Naive thymus-derived CD4-positive, alpha-beta T cell (primary cell): ENCODE data around the gene PLAAT4. TPM values are rescaled to one million over a fixed set of nuclear protein-coding genes. Genes with fewer than 3 reads are reported as not detected.

Experiments
- ATAC-seq: fragments of 150-1000 bp; cut with Tn5 transposase; 2 replicates; pipeline ENCODE4 v1.10.0; 2021; ENCODE audit warnings: mild to moderate bottlenecking, moderate library complexity
- CTCF ChIA-PET: fragments of 350-600 bp; sonication (Branson Sonifier 250); formaldehyde crosslinking; loops from one replicate; lab custom pipeline; 2021; ENCODE audit warnings: antibody characterized with exemption; lab: Charles Lee
- POLR2A ChIA-PET: fragments of 350-600 bp; sonication (Branson Sonifier 250); formaldehyde crosslinking; loops from one replicate; lab custom pipeline; 2021; ENCODE audit warnings: antibody characterized with exemption, inconsistent platforms; lab: Charles Lee
- DNase-seq, 9 donors: peaks; one replicate each; pipeline versions ENCODE4 v3.0.0 to v3.0.0-alpha.2; 2020 to 2022; ENCODE audit warnings: mixed read lengths in 1 of 9
- H3K27ac ChIP-seq: one replicate; pipeline ENCODE4 v1.7.0; 2013; ENCODE audit warnings: mild to moderate bottlenecking, low read depth, low read length, moderate library complexity
- H3K27me3 ChIP-seq, 2 donors: one replicate each; pipeline ENCODE4 v1.7.0; 2013; ENCODE audit warnings: low read length in 2 of 2, mild to moderate bottlenecking in 2 of 2, moderate library complexity in 2 of 2; ENCODE audit not compliant: control insufficient read depth in 2 of 2, insufficient read depth in 2 of 2
- H3K36me3 ChIP-seq, 3 experiments: 1 replicate in 2 of 3; 2 replicates in 1 of 3; pipeline ENCODE4 v1.7.0; 2013; ENCODE audit warnings: low read length in 3 of 3, mild to moderate bottlenecking in 3 of 3, moderate library complexity in 1 of 3; ENCODE audit not compliant: insufficient read depth in 3 of 3, control insufficient read depth in 2 of 3
- H3K4me1 ChIP-seq, 2 donors: one replicate each; pipeline ENCODE4 v1.7.0; 2013; ENCODE audit warnings: low read length in 2 of 2, mild to moderate bottlenecking in 2 of 2, moderate library complexity in 1 of 2; ENCODE audit not compliant: control insufficient read depth in 2 of 2, insufficient read depth in 2 of 2
- H3K4me3 ChIP-seq: 2 replicates; pipeline ENCODE4 v1.7.0; 2013; ENCODE audit warnings: mild to moderate bottlenecking, low read length
- H3K9me3 ChIP-seq, 3 experiments: 1 replicate in 2 of 3; 2 replicates in 1 of 3; pipeline ENCODE4 v1.7.0; 2013; ENCODE audit warnings: low read length in 3 of 3; ENCODE audit not compliant: control insufficient read depth in 2 of 3
- H3K27ac Mint-ChIP-seq, 9 donors: one replicate each; pipeline ENCODE4 v1.8.0; 2020 to 2022; ENCODE audit warnings: mixed read lengths in 9 of 9, mild to moderate bottlenecking in 8 of 9, moderate library complexity in 5 of 9, inconsistent platforms in 2 of 9
- H3K27me3 Mint-ChIP-seq, 5 donors: one replicate each; pipeline ENCODE4 v1.8.0; 2021 to 2022; ENCODE audit warnings: mixed read lengths in 5 of 5, mild to moderate bottlenecking in 1 of 5
- H3K36me3 Mint-ChIP-seq, 5 donors: one replicate each; pipeline ENCODE4 v1.8.0; 2020 to 2022; ENCODE audit warnings: mixed read lengths in 5 of 5, mild to moderate bottlenecking in 3 of 5, inconsistent platforms in 1 of 5
- H3K4me1 Mint-ChIP-seq, 7 donors: one replicate each; pipeline ENCODE4 v1.8.0; 2020 to 2022; ENCODE audit warnings: mixed read lengths in 7 of 7, mild to moderate bottlenecking in 3 of 7, inconsistent platforms in 1 of 7
- H3K4me3 Mint-ChIP-seq, 10 donors: one replicate each; pipeline ENCODE4 v1.8.0; 2020 to 2022; ENCODE audit warnings: mild to moderate bottlenecking in 10 of 10, mixed read lengths in 10 of 10, moderate library complexity in 6 of 10, inconsistent platforms in 2 of 10
- H3K9me3 Mint-ChIP-seq, 11 donors: one replicate each; pipeline ENCODE4 v1.8.0; 2020 to 2022; ENCODE audit warnings: mixed read lengths in 11 of 11, mild to moderate bottlenecking in 4 of 11, inconsistent platforms in 1 of 11, moderate library complexity in 1 of 11
- intact Hi-C, 2 donors: fragments of 100-400 bp; cut with micrococcal nuclease; formaldehyde crosslinking; loops; one replicate each; pipeline ENCODE4 v1.15.1; 2023
- polyA plus RNA-seq, 2 donors: library from polyadenylated mRNA; unstranded; fragments of 300-500 nt; fragmentation: Illumina TruSeq; gene quantifications; one replicate each; pipeline ENCODE4 v1.2.3, GENCODE V29; 2021
- total RNA-seq, 6 experiments: library from RNA in 5 of 6; stranded (reverse) in 5 of 6; gene quantifications; 1 replicate in 5 of 6; 2 replicates in 1 of 6; pipeline ENCODE4 v1.2.3 and lab custom pipeline; 2021 to 2026

Gene PLAAT4
- total and polyA plus RNA-seq, 7 experiments from 2014 or later, result 96.2 to 468 (median 132) TPM

DNA sequence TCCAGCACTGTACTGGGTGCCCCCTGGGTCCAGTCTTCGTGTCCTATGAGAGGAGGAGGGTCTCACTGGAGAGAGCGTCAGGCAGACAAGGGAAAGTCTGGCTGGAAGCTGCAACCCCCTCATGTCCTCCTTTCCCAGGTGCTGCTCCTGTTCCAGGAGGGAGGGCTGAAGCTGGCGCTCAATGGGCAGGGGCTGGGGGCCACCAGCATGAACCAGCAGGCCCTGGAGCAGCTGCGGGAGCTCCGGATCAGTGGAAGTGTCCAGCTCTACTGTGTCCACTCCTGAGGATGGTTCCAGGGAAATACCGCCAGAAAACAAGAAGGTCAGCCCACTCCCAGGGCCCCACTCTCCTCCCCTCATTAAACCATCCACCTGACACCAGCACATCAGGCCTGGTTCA lies 20.5 kb upstream of the PLAAT4 start:
- peaks cover 4 to 15% (median 8%) of the 10 kb centered on the region in 7 donors for H3K4me1 Mint-ChIP-seq
- ChIA-PET POLR2A (interaction anchor here (1.2 kb wide), 1 partner anchor 75 kb away, joined by 3 read pairs; no protein-coding TSS in a partner anchor), CTCF (interaction anchor here (1.3 kb wide), 1 partner anchor 37 kb away, joined by 4 read pairs; no protein-coding TSS in a partner anchor)
- DNase-seq, result no peak
- no peak overlapping the region for H3K27ac Mint-ChIP-seq
- no peak for ATAC-seq
- Histone ChIP-seq H3K27ac (no peak overlapping the region), H3K4me1 (peaks cover 0 to 12% of the 10 kb centered on the region in 2 donors), H3K27me3 (no peaks in the 10 kb centered on the region), H3K36me3 (no peaks in the 10 kb centered on the region), H3K9me3 (no peaks in the 10 kb centered on the region), H3K4me3 (no peak overlapping the region)
- intact Hi-C loops, result no loop called here
- peaks cover 0 to 4% (median 0%) of the 10 kb centered on the region in 5 donors for H3K36me3 Mint-ChIP-seq
- H3K9me3 Mint-ChIP-seq, result peaks cover 0 to 6% (median 2%) of the 10 kb centered on the region in 11 donors
- no peak overlapping the region for H3K4me3 Mint-ChIP-seq
- peaks cover 0 to 3% (median 0%) of the 10 kb centered on the region in 5 donors for H3K27me3 Mint-ChIP-seq

DNA sequence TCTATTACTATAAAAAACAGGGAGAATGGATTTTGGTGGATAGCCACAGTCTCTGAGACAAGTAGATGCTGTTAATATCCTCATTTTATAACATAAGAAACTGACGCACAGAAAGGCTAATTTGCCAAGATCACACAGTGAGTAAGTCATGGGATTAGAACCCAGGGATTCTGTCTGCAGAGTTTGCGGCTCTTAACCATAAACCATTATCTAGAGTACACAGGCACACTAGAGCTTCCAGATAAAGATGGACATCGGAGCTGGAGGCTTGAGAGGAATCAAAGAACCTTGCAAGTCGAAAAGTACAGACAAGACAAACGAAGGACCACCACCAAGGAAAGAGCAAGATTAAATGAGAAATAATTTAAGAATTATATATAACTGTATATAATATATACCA lies 19.5 kb upstream of the PLAAT4 start:
- H3K36me3 ChIP-seq, result no peaks in the 10 kb centered on the region
- H3K27me3 Mint-ChIP-seq, result peaks cover 0 to 5% (median 0%) of the 10 kb centered on the region in 5 donors
- peaks cover 0 to 6% (median 2%) of the 10 kb centered on the region in 11 donors for H3K9me3 Mint-ChIP-seq
- no peak overlapping the region for H3K4me3 Mint-ChIP-seq
- peaks cover 7 to 15% (median 8%) of the 10 kb centered on the region in 7 donors for H3K4me1 Mint-ChIP-seq
- DNase-seq (no peak), ATAC-seq (no peak)
- H3K27ac ChIP-seq, result no peak overlapping the region
- peaks cover 0 to 4% (median 0%) of the 10 kb centered on the region in 5 donors for H3K36me3 Mint-ChIP-seq
- POLR2A ChIA-PET, result no interaction called here
- H3K4me3 ChIP-seq, result no peak overlapping the region
- intact Hi-C loops, result no loop called here
- H3K9me3 ChIP-seq, result no peaks in the 10 kb centered on the region
- no peaks in the 10 kb centered on the region for H3K27me3 ChIP-seq
- CTCF ChIA-PET, result interaction anchor here (0.6 kb wide), 1 partner anchor 199 kb away, joined by 5 read pairs; no protein-coding TSS in a partner anchor
- peaks cover 0 to 12% of the 10 kb centered on the region in 2 donors for H3K4me1 ChIP-seq
- no peak overlapping the region for H3K27ac Mint-ChIP-seq

DNA sequence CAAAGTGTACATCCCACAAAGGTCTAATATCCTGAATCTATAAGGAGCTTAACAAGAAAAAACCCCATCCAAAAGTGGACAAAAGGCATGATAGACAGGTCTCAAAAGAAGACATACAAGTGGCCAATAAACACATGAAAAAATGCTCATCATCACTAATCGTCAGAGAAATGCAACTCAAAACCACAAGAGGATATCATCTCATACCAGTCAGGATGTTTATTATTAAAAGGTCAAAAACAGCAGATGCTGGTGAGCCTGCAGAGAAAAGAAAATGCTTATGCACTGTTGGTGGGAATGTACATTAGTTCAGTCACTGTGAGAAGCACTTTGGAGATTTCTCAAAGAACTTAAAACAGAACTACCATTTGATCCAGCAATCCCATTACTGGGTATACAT lies 18.1 kb upstream of the PLAAT4 start:
- POLR2A ChIA-PET, result interaction anchor here (0.8 kb wide), 1 partner anchor 19 kb away, joined by 3 read pairs; no protein-coding TSS in a partner anchor
- peak overlapping the region in 1 of 9 donors; percentile 40 for H3K27ac Mint-ChIP-seq
- H3K27ac ChIP-seq, result no peak overlapping the region

DNA sequence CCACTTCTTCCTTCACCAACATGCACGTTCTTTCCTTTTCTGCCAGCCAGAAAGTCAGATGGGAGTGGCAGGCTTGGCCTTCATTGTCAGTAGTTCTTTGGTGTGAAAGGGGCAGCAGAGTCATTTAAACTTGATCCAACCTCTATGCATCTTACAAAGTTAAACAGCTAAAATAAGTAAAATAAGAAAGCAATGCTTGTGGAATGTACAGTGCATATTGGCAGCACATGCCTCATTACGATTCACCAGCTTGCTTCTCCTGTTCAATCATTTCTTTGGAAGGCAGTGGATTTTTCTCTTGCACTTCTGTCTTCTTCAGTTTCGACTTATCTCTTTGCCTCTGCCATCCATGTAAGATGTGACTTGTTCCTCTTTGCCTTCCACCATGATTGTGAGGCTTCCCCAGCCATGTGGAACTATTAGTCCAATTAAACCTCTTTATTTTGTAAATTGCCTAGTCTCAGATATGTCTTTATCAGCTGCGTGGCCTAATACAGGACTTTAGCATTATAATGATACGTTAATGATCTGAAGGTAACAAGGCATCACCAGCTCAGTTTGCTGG lies 15.9 kb upstream of the PLAAT4 start:
- Mint-ChIP-seq H3K4me3 (no peak overlapping the region), H3K4me1 (peaks cover 7 to 15% (median 8%) of the 10 kb centered on the region in 7 donors), H3K27ac (peak overlapping the region in 1 of 9 donors; percentile 6), H3K9me3 (peaks cover 0 to 11% (median 4%) of the 10 kb centered on the region in 11 donors), H3K27me3 (peaks cover 0 to 18% (median 0%) of the 10 kb centered on the region in 5 donors), H3K36me3 (peaks cover 0 to 11% (median 4%) of the 10 kb centered on the region in 5 donors)
- DNase-seq (no peak), ATAC-seq (no peak)
- POLR2A ChIA-PET, result interaction anchor here (0.5 to 1.0 kb wide), 3 partner anchors 9 to 153 kb away, joined by 3 to 4 read pairs (median 3); no protein-coding TSS in a partner anchor
- Histone ChIP-seq H3K9me3 (no peaks in the 10 kb centered on the region), H3K4me3 (no peak overlapping the region), H3K27ac (no peak overlapping the region), H3K36me3 (no peaks in the 10 kb centered on the region), H3K4me1 (peaks cover 0 to 12% of the 10 kb centered on the region in 2 donors), H3K27me3 (no peaks in the 10 kb centered on the region)
- CTCF ChIA-PET, result no interaction called here
- intact Hi-C loops, result no loop called here

More for the DNA sequence above, 18.1 kb upstream of the PLAAT4 start:
- Mint-ChIP-seq H3K27me3 (peaks cover 0 to 14% (median 0%) of the 10 kb centered on the region in 5 donors), H3K4me1 (peaks cover 7 to 15% (median 8%) of the 10 kb centered on the region in 7 donors), H3K4me3 (peak overlapping the region in 1 of 10 donors; percentile 26), H3K36me3 (peaks cover 0 to 7% (median 4%) of the 10 kb centered on the region in 5 donors), H3K9me3 (peaks cover 0 to 10% (median 2%) of the 10 kb centered on the region in 11 donors)
- ATAC-seq, result peak; percentile 60
- no peaks in the 10 kb centered on the region for H3K9me3 ChIP-seq
- H3K36me3 ChIP-seq, result no peaks in the 10 kb centered on the region
- H3K4me1 ChIP-seq, result peaks cover 0 to 12% of the 10 kb centered on the region in 2 donors
- no peak for DNase-seq
- H3K27me3 ChIP-seq, result no peaks in the 10 kb centered on the region
- CTCF ChIA-PET, result interaction anchor here (1.1 kb wide), 1 partner anchor 39 kb away, joined by 4 read pairs; no protein-coding TSS in a partner anchor
- intact Hi-C loops, result no loop called here
- H3K4me3 ChIP-seq, result no peak overlapping the region

DNA sequence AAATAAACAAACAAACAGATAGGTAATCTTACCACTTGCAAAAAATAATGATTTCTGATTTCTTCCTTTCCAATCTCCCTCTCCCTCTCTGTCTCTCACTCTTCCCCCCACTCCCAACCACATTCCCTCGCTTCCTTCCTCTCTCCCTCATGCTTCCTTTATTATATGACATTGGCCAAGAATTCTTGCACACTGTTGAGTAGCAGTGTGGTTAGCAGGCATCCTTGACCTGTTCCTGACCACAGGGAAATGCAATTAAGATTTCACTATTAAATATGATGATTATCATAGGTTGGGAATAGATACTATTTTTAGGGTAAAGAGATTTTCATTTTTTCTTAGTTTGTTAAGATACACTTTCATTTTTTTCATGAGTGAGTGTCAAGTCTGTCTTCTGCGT lies 14.7 kb upstream of the PLAAT4 start:
- Histone ChIP-seq H3K27me3 (no peaks in the 10 kb centered on the region), H3K4me3 (no peak overlapping the region), H3K27ac (no peak overlapping the region), H3K4me1 (peaks cover 0 to 12% of the 10 kb centered on the region in 2 donors), H3K9me3 (no peaks in the 10 kb centered on the region), H3K36me3 (no peaks in the 10 kb centered on the region)
- peaks cover 0 to 11% (median 4%) of the 10 kb centered on the region in 5 donors for H3K36me3 Mint-ChIP-seq
- POLR2A ChIA-PET, result interaction anchor here (0.6 to 0.9 kb wide), 2 partner anchors 16 to 29 kb away, joined by 3 read pairs; no protein-coding TSS in a partner anchor
- no peak overlapping the region for H3K4me3 Mint-ChIP-seq
- CTCF ChIA-PET, result interaction anchor here (0.6 kb wide), 1 partner anchor 36 kb away, joined by 3 read pairs; no protein-coding TSS in a partner anchor
- DNase-seq (no peak), ATAC-seq (no peak)
- peaks cover 0 to 18% (median 0%) of the 10 kb centered on the region in 5 donors for H3K27me3 Mint-ChIP-seq
- peaks cover 7 to 15% (median 8%) of the 10 kb centered on the region in 7 donors for H3K4me1 Mint-ChIP-seq
- H3K27ac Mint-ChIP-seq, result no peak overlapping the region
- peaks cover 0 to 11% (median 4%) of the 10 kb centered on the region in 11 donors for H3K9me3 Mint-ChIP-seq
- intact Hi-C loops, result no loop called here

DNA sequence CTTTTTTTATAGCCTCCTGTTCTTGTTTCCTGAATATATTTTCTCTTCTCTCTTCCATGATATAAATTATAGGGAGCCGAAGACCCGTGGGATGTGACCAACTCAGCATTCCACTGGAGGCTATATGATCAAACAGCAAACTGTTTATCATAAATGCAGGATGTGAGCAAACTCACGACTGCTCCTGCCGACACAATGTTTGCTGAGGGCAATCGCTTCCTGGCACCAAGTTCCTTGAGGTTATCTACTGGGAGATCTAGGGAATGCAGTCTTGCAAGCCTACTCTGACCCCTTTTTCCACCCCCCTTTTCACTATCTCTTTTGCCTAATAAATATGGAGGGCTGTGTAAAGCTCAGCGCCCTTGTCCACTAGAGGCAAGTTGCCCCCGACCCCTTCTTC lies 13.5 kb upstream of the PLAAT4 start:
- CTCF ChIA-PET, result interaction anchor here (0.7 kb wide), 1 partner anchor 1393 kb away, joined by 5 read pairs; no protein-coding TSS in a partner anchor
- peaks cover 0 to 11% (median 4%) of the 10 kb centered on the region in 11 donors for H3K9me3 Mint-ChIP-seq
- H3K4me3 ChIP-seq, result no peak overlapping the region
- ATAC-seq (no peak), DNase-seq (no peak)
- H3K4me1 Mint-ChIP-seq, result peaks cover 11 to 15% (median 14%) of the 10 kb centered on the region in 7 donors
- H3K9me3 ChIP-seq, result no peaks in the 10 kb centered on the region
- H3K27ac Mint-ChIP-seq, result peak overlapping the region in 2 of 9 donors; percentile 18 to 20
- H3K4me1 ChIP-seq, result peaks cover 0 to 10% of the 10 kb centered on the region in 2 donors
- peaks cover 0 to 11% (median 4%) of the 10 kb centered on the region in 5 donors for H3K36me3 Mint-ChIP-seq
- H3K36me3 ChIP-seq, result no peaks in the 10 kb centered on the region
- H3K27me3 Mint-ChIP-seq, result peaks cover 0 to 18% (median 0%) of the 10 kb centered on the region in 5 donors
- no peak overlapping the region for H3K27ac ChIP-seq
- POLR2A ChIA-PET, result interaction anchor here (1.4 kb wide), 1 partner anchor 9 kb away, joined by 3 read pairs; no protein-coding TSS in a partner anchor
- H3K27me3 ChIP-seq, result no peaks in the 10 kb centered on the region
- H3K4me3 Mint-ChIP-seq, result no peak overlapping the region
- intact Hi-C loops, result no loop called here
